Tibial nerve (tissue), 3 donors: ENCODE data around the gene TMEM94.

Experiments used
- POLR2A ChIP-seq, 2 donors: fragments of 450-650 bp; IDR thresholded peaks; one replicate each; pipeline ENCODE4 v1.6.1; 2017; ENCODE audit warnings: antibody characterized with exemption in 2 of 2, mild to moderate bottlenecking in 2 of 2, moderate library complexity in 2 of 2
- TF ChIP-seq, protein P1 (sequence below), 5 experiments: fragments of 200-600 bp in 3 of 5; fragments of 450-650 bp in 2 of 5; sonication (generic) in 3 of 5; IDR thresholded peaks; one replicate each; pipeline ENCODE4 v1.5.1; 2016 to 2019; ENCODE audit warnings: antibody characterized with exemption in 5 of 5, mild to moderate bottlenecking in 3 of 5, moderate library complexity in 2 of 5

DNA sequence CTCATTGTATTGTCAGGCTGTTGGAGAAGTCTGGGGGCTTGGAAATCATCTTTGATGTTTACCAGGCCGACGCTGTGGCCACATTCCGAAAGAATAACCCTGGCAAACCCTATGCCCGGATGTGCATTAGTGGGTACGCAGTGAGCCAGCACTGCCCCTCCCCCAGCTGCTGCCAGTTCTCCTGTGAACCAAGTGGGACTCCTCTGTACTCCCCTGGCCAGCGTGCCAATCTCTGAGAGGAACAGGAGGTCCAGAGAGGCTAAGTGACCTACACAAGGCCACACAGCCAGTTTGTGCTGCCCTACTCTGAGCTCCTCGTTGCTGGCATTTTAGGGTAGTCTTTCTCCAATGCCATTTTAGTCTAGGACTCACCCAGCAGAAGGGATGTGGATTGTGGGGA is 67.2 kb downstream of the TMEM94 start:
- no peak for TF ChIP-seq POLR2A (IDR thresholded peaks at IDR 0.05)
- TF ChIP-seq, protein P1, sequence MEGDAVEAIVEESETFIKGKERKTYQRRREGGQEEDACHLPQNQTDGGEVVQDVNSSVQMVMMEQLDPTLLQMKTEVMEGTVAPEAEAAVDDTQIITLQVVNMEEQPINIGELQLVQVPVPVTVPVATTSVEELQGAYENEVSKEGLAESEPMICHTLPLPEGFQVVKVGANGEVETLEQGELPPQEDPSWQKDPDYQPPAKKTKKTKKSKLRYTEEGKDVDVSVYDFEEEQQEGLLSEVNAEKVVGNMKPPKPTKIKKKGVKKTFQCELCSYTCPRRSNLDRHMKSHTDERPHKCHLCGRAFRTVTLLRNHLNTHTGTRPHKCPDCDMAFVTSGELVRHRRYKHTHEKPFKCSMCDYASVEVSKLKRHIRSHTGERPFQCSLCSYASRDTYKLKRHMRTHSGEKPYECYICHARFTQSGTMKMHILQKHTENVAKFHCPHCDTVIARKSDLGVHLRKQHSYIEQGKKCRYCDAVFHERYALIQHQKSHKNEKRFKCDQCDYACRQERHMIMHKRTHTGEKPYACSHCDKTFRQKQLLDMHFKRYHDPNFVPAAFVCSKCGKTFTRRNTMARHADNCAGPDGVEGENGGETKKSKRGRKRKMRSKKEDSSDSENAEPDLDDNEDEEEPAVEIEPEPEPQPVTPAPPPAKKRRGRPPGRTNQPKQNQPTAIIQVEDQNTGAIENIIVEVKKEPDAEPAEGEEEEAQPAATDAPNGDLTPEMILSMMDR (IDR thresholded peaks at IDR 0.05) = no peak
